Measurements from ENCODE around the gene ABCB11.

GRCh38 chr2:168916331-168916675 is 114.8 kb downstream of the ABCB11 start:
- TF ChIP-seq, protein P1, sequence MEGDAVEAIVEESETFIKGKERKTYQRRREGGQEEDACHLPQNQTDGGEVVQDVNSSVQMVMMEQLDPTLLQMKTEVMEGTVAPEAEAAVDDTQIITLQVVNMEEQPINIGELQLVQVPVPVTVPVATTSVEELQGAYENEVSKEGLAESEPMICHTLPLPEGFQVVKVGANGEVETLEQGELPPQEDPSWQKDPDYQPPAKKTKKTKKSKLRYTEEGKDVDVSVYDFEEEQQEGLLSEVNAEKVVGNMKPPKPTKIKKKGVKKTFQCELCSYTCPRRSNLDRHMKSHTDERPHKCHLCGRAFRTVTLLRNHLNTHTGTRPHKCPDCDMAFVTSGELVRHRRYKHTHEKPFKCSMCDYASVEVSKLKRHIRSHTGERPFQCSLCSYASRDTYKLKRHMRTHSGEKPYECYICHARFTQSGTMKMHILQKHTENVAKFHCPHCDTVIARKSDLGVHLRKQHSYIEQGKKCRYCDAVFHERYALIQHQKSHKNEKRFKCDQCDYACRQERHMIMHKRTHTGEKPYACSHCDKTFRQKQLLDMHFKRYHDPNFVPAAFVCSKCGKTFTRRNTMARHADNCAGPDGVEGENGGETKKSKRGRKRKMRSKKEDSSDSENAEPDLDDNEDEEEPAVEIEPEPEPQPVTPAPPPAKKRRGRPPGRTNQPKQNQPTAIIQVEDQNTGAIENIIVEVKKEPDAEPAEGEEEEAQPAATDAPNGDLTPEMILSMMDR (IDR thresholded peaks at IDR 0.05; ENCODE audit: insufficient read depth, low read depth, low read length), result no peak
- no peak for TF ChIP-seq EZH2 (IDR thresholded peaks at IDR 0.05; ENCODE audit: insufficient read depth, low read length)
